ENCODE results near the gene SGSH. TPM values are rescaled to one million over a fixed set of nuclear protein-coding genes. Genes with fewer than 3 reads are reported as not detected.

SGSH gene
- total RNA-seq, 2 experiments from 2014 or later, result 14.3 to 38.4 TPM

GRCh38 chr17:80209765-80210164, 10.4 kb downstream of the SGSH start:
- H3K9me3 ChIP-seq (ENCODE audit: low read length), result no peaks in the 10 kb centered on the region
- DNase-seq (ENCODE audit: low spot score), result no peak
- no peak overlapping the region for H3K4me2 ChIP-seq (ENCODE audit: low read length)
- no peaks in the 10 kb centered on the region for H3K4me1 ChIP-seq (ENCODE audit: insufficient read depth, low read length, poor library complexity, severe bottlenecking)
- H3K27ac ChIP-seq (ENCODE audit: low read depth, low read length, poor library complexity, severe bottlenecking), result no peak overlapping the region
- BruUV-seq (replicated peaks), result no TSS peak
- CTCF ChIA-PET (ENCODE audit: unreplicated experiment), result no interaction called here
- H3K9me2 ChIP-seq (ENCODE audit: insufficient read depth, low read length), result no peaks in the 10 kb centered on the region
- H3K4me3 ChIP-seq (ENCODE audit: low read depth, low read length, poor library complexity, severe bottlenecking), result no peak overlapping the region
- 0 out of 2 replicates have a peak, but pooled peaks cover 4% of the 10 kb centered on the region for H3K36me3 ChIP-seq (ENCODE audit: insufficient read depth, low read length)
- intact Hi-C loops (cut with micrococcal nuclease; ENCODE audit: unreplicated experiment), result no loop called here
- POLR2A ChIA-PET, result interaction anchor here (0.7 kb wide), 1 partner anchor 833 kb away, joined by 7 read pairs; no protein-coding TSS in a partner anchor
- H2AFZ ChIP-seq (ENCODE audit: low read length), result no peak overlapping the region
- H4K20me1 ChIP-seq (ENCODE audit: insufficient read depth, low read length), result no peaks in the 10 kb centered on the region
- no peaks in the 10 kb centered on the region for H3K79me2 ChIP-seq (ENCODE audit: insufficient read depth, low read depth, low read length)
- TF ChIP-seq, protein P1, sequence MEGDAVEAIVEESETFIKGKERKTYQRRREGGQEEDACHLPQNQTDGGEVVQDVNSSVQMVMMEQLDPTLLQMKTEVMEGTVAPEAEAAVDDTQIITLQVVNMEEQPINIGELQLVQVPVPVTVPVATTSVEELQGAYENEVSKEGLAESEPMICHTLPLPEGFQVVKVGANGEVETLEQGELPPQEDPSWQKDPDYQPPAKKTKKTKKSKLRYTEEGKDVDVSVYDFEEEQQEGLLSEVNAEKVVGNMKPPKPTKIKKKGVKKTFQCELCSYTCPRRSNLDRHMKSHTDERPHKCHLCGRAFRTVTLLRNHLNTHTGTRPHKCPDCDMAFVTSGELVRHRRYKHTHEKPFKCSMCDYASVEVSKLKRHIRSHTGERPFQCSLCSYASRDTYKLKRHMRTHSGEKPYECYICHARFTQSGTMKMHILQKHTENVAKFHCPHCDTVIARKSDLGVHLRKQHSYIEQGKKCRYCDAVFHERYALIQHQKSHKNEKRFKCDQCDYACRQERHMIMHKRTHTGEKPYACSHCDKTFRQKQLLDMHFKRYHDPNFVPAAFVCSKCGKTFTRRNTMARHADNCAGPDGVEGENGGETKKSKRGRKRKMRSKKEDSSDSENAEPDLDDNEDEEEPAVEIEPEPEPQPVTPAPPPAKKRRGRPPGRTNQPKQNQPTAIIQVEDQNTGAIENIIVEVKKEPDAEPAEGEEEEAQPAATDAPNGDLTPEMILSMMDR (conservative IDR thresholded peaks at IDR 0.05; ENCODE audit: low read length), result no peak
- TF ChIP-seq EZH2phosphoT487 (IDR thresholded peaks at IDR 0.05; ENCODE audit: borderline replicate concordance, low read depth, low read length), result no peak

DNA sequence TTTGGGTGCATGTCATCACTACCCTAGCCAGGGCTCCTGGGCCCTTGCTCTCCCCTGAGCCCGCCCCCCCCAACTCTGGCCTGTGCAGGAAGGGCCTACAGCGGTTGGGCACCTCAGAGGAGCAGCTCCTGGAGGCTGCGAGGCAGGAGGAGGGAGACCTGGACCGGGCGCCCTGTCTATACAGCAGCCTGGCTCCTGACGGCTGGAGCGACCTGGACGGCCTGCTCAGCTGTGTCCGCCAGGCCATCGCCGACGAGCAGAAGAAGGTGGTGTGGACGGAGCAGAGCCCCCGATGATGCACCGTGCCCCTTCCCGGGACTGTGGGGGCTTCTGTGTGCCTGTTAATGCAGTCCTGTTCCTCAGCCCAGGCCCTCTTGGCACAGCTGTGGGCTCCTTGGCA, 12.1 kb downstream of the SGSH start:
- ChIA-PET POLR2A (no interaction called here), CTCF (ENCODE audit: unreplicated experiment) (no interaction called here)
- no peaks in the 10 kb centered on the region for H3K79me2 ChIP-seq (ENCODE audit: insufficient read depth, low read depth, low read length)
- H2AFZ ChIP-seq (ENCODE audit: low read length), result no peak overlapping the region
- no peak overlapping the region for H3K4me2 ChIP-seq (ENCODE audit: low read length)
- H4K20me1 ChIP-seq (ENCODE audit: insufficient read depth, low read length), result no peaks in the 10 kb centered on the region
- TF ChIP-seq, protein P1 (conservative IDR thresholded peaks at IDR 0.05; ENCODE audit: low read length), result no peak
- no peak for TF ChIP-seq EZH2phosphoT487 (IDR thresholded peaks at IDR 0.05; ENCODE audit: borderline replicate concordance, low read depth, low read length)
- H3K9me2 ChIP-seq (ENCODE audit: insufficient read depth, low read length), result no peaks in the 10 kb centered on the region
- no TSS peak for BruUV-seq (replicated peaks)
- intact Hi-C loops (cut with micrococcal nuclease; ENCODE audit: unreplicated experiment), result no loop called here
- H3K4me1 ChIP-seq (ENCODE audit: insufficient read depth, low read length, poor library complexity, severe bottlenecking), result no peaks in the 10 kb centered on the region
- 0 out of 2 replicates have a peak, but pooled peaks cover 4% of the 10 kb centered on the region for H3K36me3 ChIP-seq (ENCODE audit: insufficient read depth, low read length)
- H3K4me3 ChIP-seq (ENCODE audit: low read depth, low read length, poor library complexity, severe bottlenecking), result no peak overlapping the region
- no peaks in the 10 kb centered on the region for H3K9me3 ChIP-seq (ENCODE audit: low read length)
- no peak overlapping the region for H3K27ac ChIP-seq (ENCODE audit: low read depth, low read length, poor library complexity, severe bottlenecking)
- no peak for DNase-seq (ENCODE audit: low spot score)

DNA sequence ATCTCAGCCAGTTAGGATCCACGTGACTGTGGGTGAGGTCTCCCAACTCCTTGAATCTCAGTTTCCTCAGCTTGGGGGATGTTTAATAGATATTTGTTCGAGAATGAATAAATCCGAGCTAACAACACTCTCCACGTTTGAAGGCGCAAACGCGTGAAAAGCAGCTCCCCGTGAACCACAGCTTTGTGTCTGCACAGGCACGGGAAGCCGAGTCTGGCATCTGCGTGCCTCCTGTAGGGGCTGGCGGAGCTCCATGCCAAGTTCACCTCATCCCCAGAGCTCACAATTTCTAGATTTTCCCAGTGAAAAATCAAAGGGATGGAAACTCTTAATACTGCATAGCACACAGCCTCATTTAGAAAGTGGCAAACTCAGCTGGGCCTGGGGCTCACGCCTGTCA, 14.3 kb downstream of the SGSH start:
- POLR2A ChIA-PET, result interaction anchor here (1.1 kb wide), 1 partner anchor 54 kb away, joined by 3 read pairs; no protein-coding TSS in a partner anchor
- no peak for DNase-seq (ENCODE audit: low spot score)
- no peaks in the 10 kb centered on the region for H3K79me2 ChIP-seq (ENCODE audit: insufficient read depth, low read depth, low read length)
- no peak overlapping the region for H2AFZ ChIP-seq (ENCODE audit: low read length)
- no peak for TF ChIP-seq EZH2phosphoT487 (IDR thresholded peaks at IDR 0.05; ENCODE audit: borderline replicate concordance, low read depth, low read length)
- TF ChIP-seq, protein P1 (conservative IDR thresholded peaks at IDR 0.05; ENCODE audit: low read length), result no peak
- no peak overlapping the region for H3K27ac ChIP-seq (ENCODE audit: low read depth, low read length, poor library complexity, severe bottlenecking)
- no peaks in the 10 kb centered on the region for H3K4me1 ChIP-seq (ENCODE audit: insufficient read depth, low read length, poor library complexity, severe bottlenecking)
- no peak overlapping the region for H3K4me2 ChIP-seq (ENCODE audit: low read length)
- H4K20me1 ChIP-seq (ENCODE audit: insufficient read depth, low read length), result no peaks in the 10 kb centered on the region
- H3K36me3 ChIP-seq (ENCODE audit: insufficient read depth, low read length), result 0 out of 2 replicates have a peak, but pooled peaks cover 4% of the 10 kb centered on the region
- CTCF ChIA-PET (ENCODE audit: unreplicated experiment), result no interaction called here
- no peak overlapping the region for H3K4me3 ChIP-seq (ENCODE audit: low read depth, low read length, poor library complexity, severe bottlenecking)
- no TSS peak for BruUV-seq (replicated peaks)
- intact Hi-C loops (cut with micrococcal nuclease; ENCODE audit: unreplicated experiment), result no loop called here
- H3K9me3 ChIP-seq (ENCODE audit: low read length), result no peaks in the 10 kb centered on the region
- H3K9me2 ChIP-seq (ENCODE audit: insufficient read depth, low read length), result no peaks in the 10 kb centered on the region
